ENCODE results near the gene BICD2.
A peak's percentile ranks its signal among the peaks of the same experiment; 100 is the strongest.

BICD2 gene

GRCh38 chr9:92668746-92669526, 95.7 kb downstream of the BICD2 start:
- peak; percentile 41 to 43 for DNase-seq (ENCODE audit: low read depth in 2 of 2)

- no peak for DNase-seq (ENCODE audit: low read depth in 2 of 2)
Measured at GRCh38 chr9:92666912-92667532, 97.6 kb downstream of the BICD2 start.

GRCh38 chr9:92666236-92666635, 98.4 kb downstream of the BICD2 start:
- DNase-seq (ENCODE audit: low read depth in 2 of 2): no peak

- DNase-seq (ENCODE audit: low read depth in 2 of 2): no peak
Measured at GRCh38 chr9:92665836-92666235, 98.8 kb downstream of the BICD2 start.

GRCh38 chr9:92664394-92665152, 100.1 kb downstream of the BICD2 start:
- DNase-seq (ENCODE audit: low read depth in 2 of 2): peak in 1 of 2 donors; percentile 23

GRCh38 chr9:92663951-92664350, 100.7 kb downstream of the BICD2 start:
- DNase-seq (ENCODE audit: low read depth in 2 of 2): no peak

GRCh38 chr9:92663126-92663525, 101.5 kb downstream of the BICD2 start:
- no peak for DNase-seq (ENCODE audit: low read depth in 2 of 2)

GRCh38 chr9:92661743-92662142, 102.9 kb downstream of the BICD2 start:
- no peak for DNase-seq (ENCODE audit: low read depth in 2 of 2)

Data from stimulated activated CD8-positive, alpha-beta memory T cell treated with anti-CD3 and anti-CD28 coated beads, Interleukin-15, amount 100 ng/mL, for 48 hours (primary cell).